Glutamatergic neuron (in vitro differentiated cells): ENCODE measurements around the gene MAPK4. TPM values are rescaled to one million over a fixed set of nuclear protein-coding genes. Genes with fewer than 3 reads are reported as not detected.

Experiments
- DNase-seq: peaks from one replicate; pipeline ENCODE4 v3.0.0; 2022
- H3K27ac Mint-ChIP-seq: one replicate; pipeline ENCODE4 v1.8.0; 2020; ENCODE audit warnings: mild to moderate bottlenecking, mixed read lengths, inconsistent platforms; ENCODE audit not compliant: unreplicated experiment
- H3K27me3 Mint-ChIP-seq: one replicate; pipeline ENCODE4 v1.8.0; 2020; ENCODE audit warnings: mild to moderate bottlenecking, moderate library complexity, mixed read lengths, inconsistent platforms; ENCODE audit not compliant: unreplicated experiment
- H3K36me3 Mint-ChIP-seq: one replicate; pipeline ENCODE4 v1.8.0; 2020; ENCODE audit warnings: mild to moderate bottlenecking, mixed read lengths, inconsistent platforms; ENCODE audit not compliant: unreplicated experiment
- H3K4me1 Mint-ChIP-seq: one replicate; pipeline ENCODE4 v1.8.0; 2020; ENCODE audit warnings: mild to moderate bottlenecking, low read depth, mixed read lengths, inconsistent platforms; ENCODE audit not compliant: unreplicated experiment
- H3K4me3 Mint-ChIP-seq: one replicate; pipeline ENCODE4 v1.8.0; 2020; ENCODE audit warnings: mild to moderate bottlenecking, mixed read lengths, inconsistent platforms; ENCODE audit not compliant: unreplicated experiment
- H3K9me3 Mint-ChIP-seq: one replicate; pipeline ENCODE4 v1.8.0; 2020; ENCODE audit warnings: mild to moderate bottlenecking, moderate library complexity, mixed read lengths, inconsistent platforms; ENCODE audit not compliant: unreplicated experiment
- total RNA-seq: library from RNA; stranded (reverse); fragmentation: NEBNext Ultra II Directional; extraction: Animal tissue kit (Norgen Biotek cat#: 25700); gene quantifications from one replicate; pipeline ENCODE4 v1.2.1, GENCODE V29; 2021; ENCODE audit not compliant: unreplicated experiment
- TF ChIP-seq, protein P1 (sequence below): fragments of 200-600 bp; sonication (generic); IDR thresholded peaks from one replicate; pipeline ENCODE4 v1.5.0; 2021; ENCODE audit not compliant: partially characterized antibody, unreplicated experiment

MAPK4 gene
- total RNA-seq, 1 donor from 2014 or later, result 13.1 TPM

DNA sequence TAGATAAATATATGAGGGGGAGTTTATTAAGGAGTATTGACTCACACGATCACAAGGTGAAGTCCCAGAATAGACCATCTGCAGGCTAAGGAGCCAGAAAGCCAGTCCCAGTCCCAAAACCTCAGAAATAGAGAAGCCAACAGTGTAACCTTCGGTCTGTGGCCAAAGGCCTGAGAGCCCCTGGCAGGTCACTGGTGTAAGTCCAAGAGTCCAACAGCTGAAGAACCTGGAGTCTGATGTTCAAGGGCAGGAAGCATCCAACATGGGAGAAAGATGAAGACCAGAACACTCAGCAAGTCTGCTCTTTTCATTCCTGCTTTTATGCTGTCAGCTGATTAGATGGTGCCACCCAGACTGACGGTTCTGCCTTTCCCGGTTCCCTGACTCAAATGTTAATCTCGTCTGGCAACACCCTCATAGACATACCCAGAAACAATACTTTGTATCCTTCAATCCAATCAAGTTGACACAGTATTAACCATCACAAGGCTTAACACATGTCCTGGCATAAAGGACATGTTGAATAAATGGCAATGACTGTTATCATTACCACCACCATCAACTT lies 56.7 kb downstream of the MAPK4 start:
- no peaks in the 10 kb centered on the region for H3K9me3 Mint-ChIP-seq
- no peak for DNase-seq
- H3K4me3 Mint-ChIP-seq, result no peak overlapping the region
- TF ChIP-seq, protein P1, sequence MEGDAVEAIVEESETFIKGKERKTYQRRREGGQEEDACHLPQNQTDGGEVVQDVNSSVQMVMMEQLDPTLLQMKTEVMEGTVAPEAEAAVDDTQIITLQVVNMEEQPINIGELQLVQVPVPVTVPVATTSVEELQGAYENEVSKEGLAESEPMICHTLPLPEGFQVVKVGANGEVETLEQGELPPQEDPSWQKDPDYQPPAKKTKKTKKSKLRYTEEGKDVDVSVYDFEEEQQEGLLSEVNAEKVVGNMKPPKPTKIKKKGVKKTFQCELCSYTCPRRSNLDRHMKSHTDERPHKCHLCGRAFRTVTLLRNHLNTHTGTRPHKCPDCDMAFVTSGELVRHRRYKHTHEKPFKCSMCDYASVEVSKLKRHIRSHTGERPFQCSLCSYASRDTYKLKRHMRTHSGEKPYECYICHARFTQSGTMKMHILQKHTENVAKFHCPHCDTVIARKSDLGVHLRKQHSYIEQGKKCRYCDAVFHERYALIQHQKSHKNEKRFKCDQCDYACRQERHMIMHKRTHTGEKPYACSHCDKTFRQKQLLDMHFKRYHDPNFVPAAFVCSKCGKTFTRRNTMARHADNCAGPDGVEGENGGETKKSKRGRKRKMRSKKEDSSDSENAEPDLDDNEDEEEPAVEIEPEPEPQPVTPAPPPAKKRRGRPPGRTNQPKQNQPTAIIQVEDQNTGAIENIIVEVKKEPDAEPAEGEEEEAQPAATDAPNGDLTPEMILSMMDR, result no peak
- peaks cover 12% of the 10 kb centered on the region for H3K36me3 Mint-ChIP-seq
- H3K27me3 Mint-ChIP-seq, result peaks cover 1% of the 10 kb centered on the region
- H3K4me1 Mint-ChIP-seq, result no peaks in the 10 kb centered on the region
- H3K27ac Mint-ChIP-seq, result no peak overlapping the region

DNA sequence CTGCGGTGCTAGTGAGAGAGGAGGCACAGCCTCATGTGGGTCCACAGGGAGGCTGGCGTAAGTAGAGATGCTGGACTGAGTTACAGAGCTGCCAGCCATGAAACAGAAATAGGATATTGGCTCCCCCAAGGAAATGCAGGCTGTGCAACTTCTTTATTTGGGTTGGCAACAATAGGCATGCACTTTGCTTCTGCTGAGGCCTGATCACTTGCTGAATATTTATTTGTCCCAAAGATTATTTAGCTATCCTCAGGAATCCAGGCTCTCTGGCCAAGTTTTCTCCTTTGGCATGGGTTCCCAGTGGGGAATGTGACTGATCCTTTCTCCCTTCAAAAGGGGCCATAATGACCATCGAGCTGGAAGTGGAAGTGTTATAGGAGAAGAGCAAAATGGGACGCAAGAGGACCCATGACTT lies 60.0 kb downstream of the MAPK4 start:
- no peak overlapping the region for H3K27ac Mint-ChIP-seq
- peaks cover 2% of the 10 kb centered on the region for H3K9me3 Mint-ChIP-seq
- no peak overlapping the region for H3K4me3 Mint-ChIP-seq
- peaks cover 1% of the 10 kb centered on the region for H3K27me3 Mint-ChIP-seq
- H3K36me3 Mint-ChIP-seq, result no peaks in the 10 kb centered on the region
- DNase-seq, result no peak
- H3K4me1 Mint-ChIP-seq, result no peaks in the 10 kb centered on the region
- TF ChIP-seq, protein P1, result no peak

DNA sequence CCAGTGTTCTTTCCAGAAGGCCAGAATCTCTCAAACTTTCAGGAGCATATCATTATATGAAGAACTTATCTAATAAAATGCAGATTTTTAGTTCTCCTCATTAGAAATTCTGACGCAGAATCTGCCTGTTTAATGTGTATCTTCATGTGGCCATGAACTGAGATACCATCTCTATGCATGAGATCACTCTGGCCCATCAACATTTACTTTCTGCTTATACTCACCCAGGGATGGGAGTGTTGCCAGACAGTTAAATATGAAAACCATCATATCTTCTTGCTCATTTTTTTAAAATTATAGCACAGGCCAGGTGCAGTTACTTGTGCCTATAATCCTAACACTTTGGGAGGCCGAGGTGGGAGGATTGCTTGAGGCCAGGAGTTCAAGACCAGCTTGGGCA lies 60.4 kb downstream of the MAPK4 start:
- Mint-ChIP-seq H3K9me3 (peaks cover 2% of the 10 kb centered on the region), H3K36me3 (no peaks in the 10 kb centered on the region), H3K27ac (no peak overlapping the region), H3K4me1 (no peaks in the 10 kb centered on the region), H3K27me3 (peaks cover 1% of the 10 kb centered on the region), H3K4me3 (no peak overlapping the region)
- TF ChIP-seq, protein P1, result no peak
- DNase-seq, result no peak

DNA sequence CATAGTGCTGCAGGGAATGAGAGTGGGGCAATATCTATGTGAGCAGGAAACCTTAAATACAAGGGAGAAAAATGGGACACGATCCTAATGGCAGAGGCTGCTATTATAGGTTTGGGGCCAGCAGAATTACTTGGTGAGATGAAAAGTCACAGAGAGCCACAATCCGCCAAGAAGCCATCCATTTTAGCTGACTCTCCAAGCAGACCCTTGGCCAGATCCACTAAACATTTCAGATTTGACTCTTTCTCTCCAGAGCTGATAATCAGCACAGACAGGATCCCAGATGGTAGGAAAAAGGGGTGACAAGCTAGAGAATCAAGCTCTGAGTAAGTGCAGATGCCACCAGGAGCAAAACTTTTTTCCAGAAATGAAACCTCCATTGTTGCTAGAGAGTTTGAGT lies 61.5 kb downstream of the MAPK4 start:
- Mint-ChIP-seq H3K27me3 (peaks cover 1% of the 10 kb centered on the region), H3K4me1 (no peaks in the 10 kb centered on the region), H3K27ac (no peak overlapping the region), H3K4me3 (no peak overlapping the region), H3K36me3 (no peaks in the 10 kb centered on the region), H3K9me3 (peaks cover 2% of the 10 kb centered on the region)
- TF ChIP-seq, protein P1, result no peak
- no peak for DNase-seq

DNA sequence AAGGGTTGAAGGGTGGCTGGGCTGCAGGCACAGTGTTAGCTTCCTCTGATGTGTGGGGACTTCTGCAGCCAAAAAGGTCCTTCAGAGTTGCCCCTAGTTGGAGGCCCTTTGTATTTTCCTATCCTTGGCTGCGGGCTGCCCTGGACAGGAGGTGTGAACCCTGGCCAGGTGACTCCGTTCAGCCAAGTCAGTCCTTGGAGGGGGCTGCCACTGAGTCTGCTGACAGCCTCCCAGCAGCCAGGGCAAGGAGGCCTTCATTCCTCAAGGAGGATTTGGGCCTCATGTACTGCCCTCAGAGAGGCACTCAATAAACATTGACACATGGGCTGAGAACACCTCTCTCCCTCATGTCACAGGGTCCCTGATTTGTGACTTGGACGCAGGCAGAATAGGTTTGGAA lies 62.4 kb downstream of the MAPK4 start:
- Mint-ChIP-seq H3K4me3 (no peak overlapping the region), H3K27ac (no peak overlapping the region), H3K9me3 (peaks cover 2% of the 10 kb centered on the region), H3K4me1 (no peaks in the 10 kb centered on the region), H3K36me3 (no peaks in the 10 kb centered on the region), H3K27me3 (peaks cover 1% of the 10 kb centered on the region)
- TF ChIP-seq, protein P1, result no peak
- no peak for DNase-seq
